Measurements from ENCODE around the gene CMKLR1.

DNA sequence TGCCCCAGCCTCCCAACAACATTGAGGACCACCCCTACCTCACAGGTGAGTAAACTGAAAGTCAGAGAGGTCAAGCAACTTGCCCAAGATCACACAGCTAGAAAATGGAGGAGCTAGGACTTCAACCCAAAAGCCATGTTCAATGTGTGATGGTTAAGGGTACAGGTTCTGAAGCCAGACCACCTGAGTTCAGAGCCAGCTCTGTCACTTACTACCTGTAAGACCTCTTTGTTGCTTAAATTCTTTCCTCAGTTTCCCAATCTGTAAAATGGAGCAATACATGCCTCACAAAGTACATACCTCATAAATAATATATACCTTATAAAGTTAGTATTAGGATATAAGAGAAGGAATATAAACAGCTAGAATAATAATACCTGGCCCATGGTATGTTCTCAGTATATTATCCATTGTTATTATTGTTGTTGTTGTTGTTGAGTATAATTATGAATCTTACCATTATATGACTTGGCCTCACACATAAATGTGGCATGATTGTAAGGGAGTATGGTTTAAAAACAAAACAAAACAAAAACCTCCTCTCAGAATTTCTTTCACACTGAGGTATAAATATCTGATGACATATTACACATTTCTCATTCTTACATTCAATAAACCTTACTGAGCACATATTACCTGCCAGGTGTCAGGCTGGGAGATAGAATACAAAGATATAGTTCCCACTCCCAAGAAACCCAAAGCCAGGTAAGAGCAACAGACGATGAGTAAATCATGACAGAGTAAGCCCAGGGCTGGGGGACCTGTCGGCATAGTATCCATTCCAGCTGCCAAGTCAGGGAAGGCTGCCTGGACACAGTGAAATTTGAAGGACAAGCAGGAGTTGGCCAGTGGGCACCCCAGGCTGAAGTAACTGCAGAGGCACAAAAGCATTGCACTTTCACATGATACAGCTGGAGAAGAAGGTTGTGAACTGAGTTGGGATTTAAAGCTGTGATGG, 19.6 kb downstream of the CMKLR1 start:
- no peak for TF ChIP-seq FUS (optimal IDR thresholded peaks at IDR 0.05; ENCODE audit: low read depth, low read length)
- TF ChIP-seq, protein P1, sequence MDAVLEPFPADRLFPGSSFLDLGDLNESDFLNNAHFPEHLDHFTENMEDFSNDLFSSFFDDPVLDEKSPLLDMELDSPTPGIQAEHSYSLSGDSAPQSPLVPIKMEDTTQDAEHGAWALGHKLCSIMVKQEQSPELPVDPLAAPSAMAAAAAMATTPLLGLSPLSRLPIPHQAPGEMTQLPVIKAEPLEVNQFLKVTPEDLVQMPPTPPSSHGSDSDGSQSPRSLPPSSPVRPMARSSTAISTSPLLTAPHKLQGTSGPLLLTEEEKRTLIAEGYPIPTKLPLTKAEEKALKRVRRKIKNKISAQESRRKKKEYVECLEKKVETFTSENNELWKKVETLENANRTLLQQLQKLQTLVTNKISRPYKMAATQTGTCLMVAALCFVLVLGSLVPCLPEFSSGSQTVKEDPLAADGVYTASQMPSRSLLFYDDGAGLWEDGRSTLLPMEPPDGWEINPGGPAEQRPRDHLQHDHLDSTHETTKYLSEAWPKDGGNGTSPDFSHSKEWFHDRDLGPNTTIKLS (IDR thresholded peaks at IDR 0.05; ENCODE audit: borderline replicate concordance, low read depth) = no peak
- TF ChIP-seq, protein P2, sequence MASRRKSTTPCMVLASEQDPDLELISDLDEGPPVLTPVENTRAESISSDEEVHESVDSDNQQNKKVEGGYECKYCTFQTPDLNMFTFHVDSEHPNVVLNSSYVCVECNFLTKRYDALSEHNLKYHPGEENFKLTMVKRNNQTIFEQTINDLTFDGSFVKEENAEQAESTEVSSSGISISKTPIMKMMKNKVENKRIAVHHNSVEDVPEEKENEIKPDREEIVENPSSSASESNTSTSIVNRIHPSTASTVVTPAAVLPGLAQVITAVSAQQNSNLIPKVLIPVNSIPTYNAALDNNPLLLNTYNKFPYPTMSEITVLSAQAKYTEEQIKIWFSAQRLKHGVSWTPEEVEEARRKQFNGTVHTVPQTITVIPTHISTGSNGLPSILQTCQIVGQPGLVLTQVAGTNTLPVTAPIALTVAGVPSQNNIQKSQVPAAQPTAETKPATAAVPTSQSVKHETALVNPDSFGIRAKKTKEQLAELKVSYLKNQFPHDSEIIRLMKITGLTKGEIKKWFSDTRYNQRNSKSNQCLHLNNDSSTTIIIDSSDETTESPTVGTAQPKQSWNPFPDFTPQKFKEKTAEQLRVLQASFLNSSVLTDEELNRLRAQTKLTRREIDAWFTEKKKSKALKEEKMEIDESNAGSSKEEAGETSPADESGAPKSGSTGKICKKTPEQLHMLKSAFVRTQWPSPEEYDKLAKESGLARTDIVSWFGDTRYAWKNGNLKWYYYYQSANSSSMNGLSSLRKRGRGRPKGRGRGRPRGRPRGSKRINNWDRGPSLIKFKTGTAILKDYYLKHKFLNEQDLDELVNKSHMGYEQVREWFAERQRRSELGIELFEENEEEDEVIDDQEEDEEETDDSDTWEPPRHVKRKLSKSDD (conservative IDR thresholded peaks at IDR 0.05; ENCODE audit: low read length) = no peak
- TF ChIP-seq MAZ (CRISPR knock-in tag; conservative IDR thresholded peaks at IDR 0.05 in 1 of 2, IDR thresholded peaks at IDR 0.05 in 1 of 2) = no peak

Data from K562 (cell line).